ENCODE measurements around the gene STARD3NL.

Gene STARD3NL

GRCh38 chr7:38276096-38276877 lies 98.2 kb downstream of the STARD3NL start:
- H3K9me3 Mint-ChIP-seq, result no peaks in the 10 kb centered on the region
- no peak overlapping the region for H3K27ac Mint-ChIP-seq
- no peaks in the 10 kb centered on the region for H3K27me3 Mint-ChIP-seq
- H3K4me3 Mint-ChIP-seq, result peak overlapping the region; percentile 67
- peaks cover 4% of the 10 kb centered on the region for H3K4me1 Mint-ChIP-seq
- ATAC-seq (no peak), DNase-seq (no peak)
- no peaks in the 10 kb centered on the region for H3K36me3 Mint-ChIP-seq (ENCODE audit: low read depth)

GRCh38 chr7:38280000-38280399 lies 102.0 kb downstream of the STARD3NL start:
- no peaks in the 10 kb centered on the region for H3K36me3 Mint-ChIP-seq (ENCODE audit: low read depth)
- no peak overlapping the region for H3K27ac Mint-ChIP-seq
- H3K4me3 Mint-ChIP-seq, result no peak overlapping the region
- no peak for ATAC-seq
- H3K4me1 Mint-ChIP-seq, result peaks cover 17% of the 10 kb centered on the region
- H3K9me3 Mint-ChIP-seq, result no peaks in the 10 kb centered on the region
- no peak for DNase-seq
- H3K27me3 Mint-ChIP-seq, result no peaks in the 10 kb centered on the region
